SK-N-SH treated with all-trans-retinoic acid at 6 μM for 48 hours (cell line): ENCODE measurements around the gene FAHD2A.
A peak's percentile ranks its signal among the peaks of the same experiment; 100 is the strongest.

ENCODE experiments used
- ATAC-seq: fragments of 200-7000 bp; cut with Tn5 transposase; 3 replicates; pipeline ENCODE4 v1.9.1; 2020; ENCODE audit warnings: mild to moderate bottlenecking, moderate library complexity
- ARNTL ChIP-seq: fragments of 450-650 bp; formaldehyde crosslinking; IDR thresholded peaks from 2 replicates; pipeline ENCODE4 v1.5.0; 2020; ENCODE audit warnings: low read depth, mild to moderate bottlenecking, moderate library complexity, borderline replicate concordance
- BACH2 ChIP-seq: fragments of 250-450 bp; sonication (Bioruptor Pico); IDR thresholded peaks from 2 replicates; pipeline ENCODE4 v1.9.0; 2021; ENCODE audit warnings: mild to moderate bottlenecking, borderline replicate concordance
- CSDC2 ChIP-seq: fragments of 250-450 bp; sonication (Bioruptor Pico); IDR thresholded peaks from 2 replicates; pipeline ENCODE4 v1.5.0; 2020; ENCODE audit warnings: mild to moderate bottlenecking, moderate library complexity
- GLIS3 ChIP-seq: fragments of 250-450 bp; sonication (Bioruptor Pico); IDR thresholded peaks from 2 replicates; pipeline ENCODE4 v1.5.0; 2020; ENCODE audit warnings: mild to moderate bottlenecking, moderate library complexity
- ISL1 ChIP-seq: fragments of 250-450 bp; sonication (Bioruptor Pico); IDR thresholded peaks from 2 replicates; pipeline ENCODE4 v2.1.2; 2022; ENCODE audit warnings: mild to moderate bottlenecking, moderate library complexity
- OSR1 ChIP-seq: fragments of 250-450 bp; sonication (Bioruptor Pico); IDR thresholded peaks from 2 replicates; pipeline ENCODE4 v1.8.0; 2022; ENCODE audit warnings: moderate library complexity, mild to moderate bottlenecking, inconsistent platforms
- PPARA ChIP-seq: fragments of 250-450 bp; sonication (Bioruptor Pico); IDR thresholded peaks from 2 replicates; pipeline ENCODE4 v1.5.0; 2020; ENCODE audit warnings: mild to moderate bottlenecking, borderline replicate concordance
- RARB ChIP-seq: fragments of 250-450 bp; sonication (Bioruptor Pico); IDR thresholded peaks from 2 replicates; pipeline ENCODE4 v1.8.0; 2021; ENCODE audit warnings: mild to moderate bottlenecking, moderate library complexity
- SNAI2 ChIP-seq: fragments of 250-450 bp; sonication (Bioruptor Pico); IDR thresholded peaks from 2 replicates; pipeline ENCODE4 v1.5.0; 2020; ENCODE audit warnings: mild to moderate bottlenecking, moderate library complexity
- TCF4 ChIP-seq: fragments of 250-450 bp; sonication (Bioruptor Pico); IDR thresholded peaks from 2 replicates; pipeline ENCODE4 v1.8.0; 2021; ENCODE audit warnings: mild to moderate bottlenecking, moderate library complexity, borderline replicate concordance
- TOX ChIP-seq: fragments of 250-450 bp; sonication (Bioruptor Pico); IDR thresholded peaks from 2 replicates; pipeline ENCODE4 v1.8.0; 2021; ENCODE audit warnings: mild to moderate bottlenecking, moderate library complexity, borderline replicate concordance
- ZC3H10 ChIP-seq: fragments of 250-450 bp; sonication (Bioruptor Pico); IDR thresholded peaks from 2 replicates; pipeline ENCODE4 v1.5.1; 2021; ENCODE audit warnings: mild to moderate bottlenecking, moderate library complexity
- ZFP3 ChIP-seq: fragments of 250-450 bp; sonication (Bioruptor Pico); IDR thresholded peaks from 2 replicates; pipeline ENCODE4 v1.5.0; 2020; ENCODE audit warnings: mild to moderate bottlenecking, moderate library complexity
- ZFP30 ChIP-seq: fragments of 450-650 bp; formaldehyde crosslinking; IDR thresholded peaks from 2 replicates; pipeline ENCODE4 v1.5.0; 2022; ENCODE audit warnings: mild to moderate bottlenecking, moderate library complexity
- ZNF565 ChIP-seq: fragments of 450-650 bp; formaldehyde crosslinking; conservative IDR thresholded peaks from 2 replicates; pipeline ENCODE4 v1.5.0; 2020; ENCODE audit warnings: low read depth, mild to moderate bottlenecking, moderate library complexity
- ZNF8 ChIP-seq: fragments of 450-650 bp; formaldehyde crosslinking; IDR thresholded peaks from 2 replicates; pipeline ENCODE4 v1.5.0; 2020; ENCODE audit warnings: mild to moderate bottlenecking, moderate library complexity
- TF ChIP-seq, protein P1 (sequence below): fragments of 250-450 bp; sonication (Bioruptor Pico); IDR thresholded peaks from 2 replicates; pipeline ENCODE4 v1.8.0; 2021; ENCODE audit warnings: low read depth, mild to moderate bottlenecking, moderate library complexity, borderline replicate concordance
- TF ChIP-seq, protein P2 (sequence below): fragments of 250-450 bp; sonication (Bioruptor Pico); IDR thresholded peaks from 2 replicates; pipeline ENCODE4 v1.5.0; 2020; ENCODE audit warnings: mild to moderate bottlenecking, moderate library complexity
- TF ChIP-seq, protein P3 (sequence below): fragments of 250-450 bp; sonication (Bioruptor Pico); IDR thresholded peaks from 2 replicates; pipeline ENCODE4 v1.5.1; 2020; ENCODE audit warnings: low read depth, mild to moderate bottlenecking, moderate library complexity
- TF ChIP-seq, protein P4 (sequence below): fragments of 250-450 bp; sonication (Bioruptor Pico); IDR thresholded peaks from 2 replicates; pipeline ENCODE4 v1.8.0; 2020; ENCODE audit warnings: mild to moderate bottlenecking, moderate library complexity, borderline replicate concordance
- TF ChIP-seq, protein P5 (sequence below): fragments of 250-450 bp; sonication (Bioruptor Pico); IDR thresholded peaks from 2 replicates; pipeline ENCODE4 v1.5.1; 2021; ENCODE audit warnings: mild to moderate bottlenecking, moderate library complexity

Gene FAHD2A

DNA sequence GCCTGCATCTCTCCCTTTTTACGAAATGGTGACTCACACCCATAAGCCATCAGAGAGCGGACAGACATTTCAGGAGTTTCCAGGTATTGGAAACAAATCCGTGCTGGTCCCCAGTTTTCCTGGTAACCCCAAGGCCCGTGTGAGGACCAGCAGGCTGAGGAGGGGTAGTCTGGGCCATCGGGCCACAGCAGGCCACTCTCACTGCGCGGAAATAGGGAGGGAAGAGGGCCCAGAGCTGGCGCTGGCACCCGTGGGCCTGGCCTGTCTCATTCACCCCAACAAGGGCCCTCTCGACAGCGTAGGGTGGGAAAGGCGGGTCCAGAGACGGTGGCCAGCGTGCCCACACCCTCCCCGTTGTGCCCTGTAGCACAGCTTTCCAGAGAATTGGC is 13.7 kb upstream of the FAHD2A start:
- TF ChIP-seq, protein P1, sequence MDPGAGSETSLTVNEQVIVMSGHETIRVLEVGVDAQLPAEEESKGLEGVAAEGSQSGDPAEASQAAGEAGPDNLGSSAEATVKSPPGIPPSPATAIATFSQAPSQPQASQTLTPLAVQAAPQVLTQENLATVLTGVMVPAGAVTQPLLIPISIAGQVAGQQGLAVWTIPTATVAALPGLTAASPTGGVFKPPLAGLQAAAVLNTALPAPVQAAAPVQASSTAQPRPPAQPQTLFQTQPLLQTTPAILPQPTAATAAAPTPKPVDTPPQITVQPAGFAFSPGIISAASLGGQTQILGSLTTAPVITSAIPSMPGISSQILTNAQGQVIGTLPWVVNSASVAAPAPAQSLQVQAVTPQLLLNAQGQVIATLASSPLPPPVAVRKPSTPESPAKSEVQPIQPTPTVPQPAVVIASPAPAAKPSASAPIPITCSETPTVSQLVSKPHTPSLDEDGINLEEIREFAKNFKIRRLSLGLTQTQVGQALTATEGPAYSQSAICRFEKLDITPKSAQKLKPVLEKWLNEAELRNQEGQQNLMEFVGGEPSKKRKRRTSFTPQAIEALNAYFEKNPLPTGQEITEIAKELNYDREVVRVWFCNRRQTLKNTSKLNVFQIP (CRISPR knock-in tag) = no peak
- no peak for TF ChIP-seq ARNTL (CRISPR knock-in tag)
- no peak for TF ChIP-seq OSR1 (CRISPR knock-in tag)
- TF ChIP-seq ZFP30 (CRISPR knock-in tag) = no peak
- TF ChIP-seq, protein P2, sequence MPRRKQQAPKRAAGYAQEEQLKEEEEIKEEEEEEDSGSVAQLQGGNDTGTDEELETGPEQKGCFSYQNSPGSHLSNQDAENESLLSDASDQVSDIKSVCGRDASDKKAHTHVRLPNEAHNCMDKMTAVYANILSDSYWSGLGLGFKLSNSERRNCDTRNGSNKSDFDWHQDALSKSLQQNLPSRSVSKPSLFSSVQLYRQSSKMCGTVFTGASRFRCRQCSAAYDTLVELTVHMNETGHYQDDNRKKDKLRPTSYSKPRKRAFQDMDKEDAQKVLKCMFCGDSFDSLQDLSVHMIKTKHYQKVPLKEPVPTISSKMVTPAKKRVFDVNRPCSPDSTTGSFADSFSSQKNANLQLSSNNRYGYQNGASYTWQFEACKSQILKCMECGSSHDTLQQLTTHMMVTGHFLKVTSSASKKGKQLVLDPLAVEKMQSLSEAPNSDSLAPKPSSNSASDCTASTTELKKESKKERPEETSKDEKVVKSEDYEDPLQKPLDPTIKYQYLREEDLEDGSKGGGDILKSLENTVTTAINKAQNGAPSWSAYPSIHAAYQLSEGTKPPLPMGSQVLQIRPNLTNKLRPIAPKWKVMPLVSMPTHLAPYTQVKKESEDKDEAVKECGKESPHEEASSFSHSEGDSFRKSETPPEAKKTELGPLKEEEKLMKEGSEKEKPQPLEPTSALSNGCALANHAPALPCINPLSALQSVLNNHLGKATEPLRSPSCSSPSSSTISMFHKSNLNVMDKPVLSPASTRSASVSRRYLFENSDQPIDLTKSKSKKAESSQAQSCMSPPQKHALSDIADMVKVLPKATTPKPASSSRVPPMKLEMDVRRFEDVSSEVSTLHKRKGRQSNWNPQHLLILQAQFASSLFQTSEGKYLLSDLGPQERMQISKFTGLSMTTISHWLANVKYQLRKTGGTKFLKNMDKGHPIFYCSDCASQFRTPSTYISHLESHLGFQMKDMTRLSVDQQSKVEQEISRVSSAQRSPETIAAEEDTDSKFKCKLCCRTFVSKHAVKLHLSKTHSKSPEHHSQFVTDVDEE (CRISPR knock-in tag) = no peak
- no peak for TF ChIP-seq ISL1 (CRISPR knock-in tag)
- TF ChIP-seq, protein P3, sequence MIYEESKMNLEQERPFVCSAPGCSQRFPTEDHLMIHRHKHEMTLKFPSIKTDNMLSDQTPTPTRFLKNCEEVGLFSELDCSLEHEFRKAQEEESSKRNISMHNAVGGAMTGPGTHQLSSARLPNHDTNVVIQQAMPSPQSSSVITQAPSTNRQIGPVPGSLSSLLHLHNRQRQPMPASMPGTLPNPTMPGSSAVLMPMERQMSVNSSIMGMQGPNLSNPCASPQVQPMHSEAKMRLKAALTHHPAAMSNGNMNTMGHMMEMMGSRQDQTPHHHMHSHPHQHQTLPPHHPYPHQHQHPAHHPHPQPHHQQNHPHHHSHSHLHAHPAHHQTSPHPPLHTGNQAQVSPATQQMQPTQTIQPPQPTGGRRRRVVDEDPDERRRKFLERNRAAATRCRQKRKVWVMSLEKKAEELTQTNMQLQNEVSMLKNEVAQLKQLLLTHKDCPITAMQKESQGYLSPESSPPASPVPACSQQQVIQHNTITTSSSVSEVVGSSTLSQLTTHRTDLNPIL (CRISPR knock-in tag) = no peak
- TF ChIP-seq, protein P4, sequence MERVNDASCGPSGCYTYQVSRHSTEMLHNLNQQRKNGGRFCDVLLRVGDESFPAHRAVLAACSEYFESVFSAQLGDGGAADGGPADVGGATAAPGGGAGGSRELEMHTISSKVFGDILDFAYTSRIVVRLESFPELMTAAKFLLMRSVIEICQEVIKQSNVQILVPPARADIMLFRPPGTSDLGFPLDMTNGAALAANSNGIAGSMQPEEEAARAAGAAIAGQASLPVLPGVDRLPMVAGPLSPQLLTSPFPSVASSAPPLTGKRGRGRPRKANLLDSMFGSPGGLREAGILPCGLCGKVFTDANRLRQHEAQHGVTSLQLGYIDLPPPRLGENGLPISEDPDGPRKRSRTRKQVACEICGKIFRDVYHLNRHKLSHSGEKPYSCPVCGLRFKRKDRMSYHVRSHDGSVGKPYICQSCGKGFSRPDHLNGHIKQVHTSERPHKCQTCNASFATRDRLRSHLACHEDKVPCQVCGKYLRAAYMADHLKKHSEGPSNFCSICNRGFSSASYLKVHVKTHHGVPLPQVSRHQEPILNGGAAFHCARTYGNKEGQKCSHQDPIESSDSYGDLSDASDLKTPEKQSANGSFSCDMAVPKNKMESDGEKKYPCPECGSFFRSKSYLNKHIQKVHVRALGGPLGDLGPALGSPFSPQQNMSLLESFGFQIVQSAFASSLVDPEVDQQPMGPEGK = no peak
- TF ChIP-seq, protein P5, sequence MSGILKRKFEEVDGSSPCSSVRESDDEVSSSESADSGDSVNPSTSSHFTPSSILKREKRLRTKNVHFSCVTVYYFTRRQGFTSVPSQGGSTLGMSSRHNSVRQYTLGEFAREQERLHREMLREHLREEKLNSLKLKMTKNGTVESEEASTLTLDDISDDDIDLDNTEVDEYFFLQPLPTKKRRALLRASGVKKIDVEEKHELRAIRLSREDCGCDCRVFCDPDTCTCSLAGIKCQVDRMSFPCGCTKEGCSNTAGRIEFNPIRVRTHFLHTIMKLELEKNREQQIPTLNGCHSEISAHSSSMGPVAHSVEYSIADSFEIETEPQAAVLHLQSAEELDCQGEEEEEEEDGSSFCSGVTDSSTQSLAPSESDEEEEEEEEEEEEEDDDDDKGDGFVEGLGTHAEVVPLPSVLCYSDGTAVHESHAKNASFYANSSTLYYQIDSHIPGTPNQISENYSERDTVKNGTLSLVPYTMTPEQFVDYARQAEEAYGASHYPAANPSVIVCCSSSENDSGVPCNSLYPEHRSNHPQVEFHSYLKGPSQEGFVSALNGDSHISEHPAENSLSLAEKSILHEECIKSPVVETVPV (CRISPR knock-in tag) = no peak
- no peak for TF ChIP-seq ZC3H10 (CRISPR knock-in tag)
- TF ChIP-seq GLIS3 = no peak
- no peak for TF ChIP-seq ZFP3 (CRISPR knock-in tag)
- no peak for TF ChIP-seq RARB
- no peak for TF ChIP-seq TCF4 (CRISPR knock-in tag)
- TF ChIP-seq ZNF565 (CRISPR knock-in tag) = no peak
- ATAC-seq = peak; percentile 66

DNA sequence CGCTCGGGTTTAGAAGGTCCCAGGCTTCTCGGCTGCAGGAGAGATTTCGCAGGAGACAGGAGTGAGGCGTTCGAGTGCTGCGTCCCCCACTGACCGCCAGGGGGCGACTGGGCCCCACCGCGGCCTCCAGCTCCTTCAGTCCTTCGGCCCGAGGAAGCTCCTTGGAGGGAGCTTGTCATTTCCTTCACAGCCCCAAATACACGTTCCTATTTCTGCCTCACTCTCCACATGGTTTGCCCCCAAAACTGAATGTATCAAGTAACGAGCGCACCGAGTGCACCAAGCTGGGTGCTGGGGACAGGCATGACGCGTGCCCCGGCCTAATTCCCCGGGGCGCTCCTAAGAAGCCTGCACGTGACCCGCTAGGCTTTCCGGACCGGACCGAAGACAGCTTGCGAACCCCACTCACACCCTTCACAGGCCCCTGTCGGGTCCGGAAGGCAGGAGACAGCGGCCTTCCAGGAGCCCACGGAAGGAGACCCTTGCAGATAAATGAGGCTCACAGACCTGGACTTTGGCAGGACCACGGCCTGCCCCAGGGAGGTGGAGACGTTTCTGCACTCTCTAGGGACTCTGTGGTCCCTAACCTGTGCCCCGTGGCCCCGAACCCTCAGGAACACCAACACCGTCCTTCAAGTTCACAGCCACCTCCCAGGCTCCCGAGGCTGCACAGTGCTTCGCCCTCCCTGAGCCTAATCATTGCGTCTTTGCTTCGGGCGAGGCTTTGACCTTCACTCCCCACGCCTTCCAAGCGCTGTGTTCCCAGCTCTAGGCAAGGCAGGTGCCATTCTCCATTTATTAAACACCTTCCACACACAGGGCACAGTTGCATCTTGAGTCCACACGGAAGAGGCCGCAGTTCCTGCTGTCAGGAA is 13.0 kb upstream of the FAHD2A start:
- TF ChIP-seq PPARA (CRISPR knock-in tag) = no peak
- TF ChIP-seq TCF4 (CRISPR knock-in tag) = no peak
- TF ChIP-seq GLIS3 = no peak
- TF ChIP-seq ZC3H10 (CRISPR knock-in tag) = no peak
- TF ChIP-seq ZNF8 (CRISPR knock-in tag) = no peak
- no peak for TF ChIP-seq SNAI2 (CRISPR knock-in tag)
- TF ChIP-seq ZFP30 (CRISPR knock-in tag) = no peak
- no peak for TF ChIP-seq ZNF565 (CRISPR knock-in tag)
- TF ChIP-seq, protein P2 (CRISPR knock-in tag) = no peak
- TF ChIP-seq BACH2 = no peak
- no peak for TF ChIP-seq RARB
- TF ChIP-seq, protein P5 (CRISPR knock-in tag) = no peak
- no peak for TF ChIP-seq CSDC2
- no peak for TF ChIP-seq TOX (CRISPR knock-in tag)
- TF ChIP-seq ZFP3 (CRISPR knock-in tag) = no peak
- ATAC-seq = peak; percentile 97
